GM21526 (cell line): Measurements from ENCODE around the gene MTRF1.
"Not testable (repeated sequence)": the region's sequence is repeated elsewhere in the genome, so short reads cannot be mapped to it uniquely, and the experiment has no call there.

ENCODE experiments used
- ATAC-seq: cut with Tn5 transposase; IDR thresholded peaks from one replicate; pipeline ENCODE4 v1.9.1; 2021; ENCODE audit warnings: moderate library complexity; ENCODE audit not compliant: unreplicated experiment, low FRiP score

Gene MTRF1

DNA sequence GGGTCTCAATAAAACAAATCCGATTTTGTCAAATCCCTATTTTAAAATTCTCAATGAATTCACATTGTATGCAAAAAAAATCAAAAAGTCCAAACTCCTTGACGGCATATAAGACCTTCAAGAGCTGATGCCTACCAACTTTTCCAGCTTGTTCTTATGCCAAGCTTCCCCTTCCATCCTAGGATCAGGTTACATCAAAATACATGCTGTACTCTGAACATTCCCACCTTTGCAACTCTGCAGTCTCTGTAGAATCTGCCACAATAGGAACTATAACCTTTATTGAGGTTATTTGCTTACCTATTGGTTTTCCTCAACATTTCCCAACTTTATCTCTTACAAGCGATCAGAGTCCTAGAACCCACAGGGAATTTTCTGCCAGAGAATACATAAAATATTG is 76.9 kb downstream of the MTRF1 start:
- ATAC-seq = no peak

DNA sequence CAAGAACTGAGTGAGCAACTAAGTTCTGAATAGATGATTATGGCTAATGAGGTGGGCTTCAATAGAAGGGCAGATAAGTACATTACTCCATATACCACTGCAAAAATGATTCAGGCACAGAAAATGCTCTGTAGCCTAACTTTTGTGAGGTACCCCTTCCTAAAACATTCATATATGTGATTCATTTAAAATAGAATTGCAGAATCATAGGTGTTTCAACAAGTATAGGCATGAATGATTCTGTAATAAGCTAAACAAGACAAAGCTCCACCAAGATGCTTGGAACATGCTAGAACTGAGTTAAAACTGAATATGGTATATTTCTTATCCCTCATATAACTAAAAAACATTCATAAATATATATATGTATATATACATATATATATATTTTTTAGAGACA is 81.1 kb downstream of the MTRF1 start:
- ATAC-seq = no peak

DNA sequence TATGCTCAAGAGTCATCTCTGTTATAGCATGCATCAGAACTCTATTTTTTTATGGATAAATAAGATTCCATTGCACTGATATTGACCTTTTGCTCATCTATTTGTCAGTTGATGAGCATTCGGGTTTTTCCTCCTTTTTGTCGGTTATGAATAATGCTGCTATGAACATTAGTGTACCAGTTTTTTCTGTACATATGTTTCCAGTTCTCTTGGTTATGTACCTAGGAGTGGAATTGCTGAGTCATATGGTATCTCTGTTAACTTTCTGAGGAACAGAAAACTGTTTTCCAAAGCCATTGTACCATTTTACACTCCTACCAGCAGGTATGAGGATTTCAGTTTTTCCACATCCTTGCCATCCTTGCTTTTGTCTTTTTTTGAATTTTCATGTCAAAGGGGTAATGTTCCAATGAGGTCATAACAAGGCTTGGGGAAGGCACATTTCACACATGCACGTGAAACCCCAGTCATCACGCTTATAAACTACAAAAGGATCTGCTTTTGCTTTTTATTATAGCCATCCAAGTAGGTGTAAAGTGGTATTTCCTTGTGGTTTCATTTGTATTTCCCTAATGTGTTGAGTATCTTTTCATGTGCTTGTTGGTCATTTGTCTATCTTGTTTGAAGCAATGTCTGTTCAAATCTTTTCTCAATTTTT is 83.7 kb downstream of the MTRF1 start:
- ATAC-seq = no peak

DNA sequence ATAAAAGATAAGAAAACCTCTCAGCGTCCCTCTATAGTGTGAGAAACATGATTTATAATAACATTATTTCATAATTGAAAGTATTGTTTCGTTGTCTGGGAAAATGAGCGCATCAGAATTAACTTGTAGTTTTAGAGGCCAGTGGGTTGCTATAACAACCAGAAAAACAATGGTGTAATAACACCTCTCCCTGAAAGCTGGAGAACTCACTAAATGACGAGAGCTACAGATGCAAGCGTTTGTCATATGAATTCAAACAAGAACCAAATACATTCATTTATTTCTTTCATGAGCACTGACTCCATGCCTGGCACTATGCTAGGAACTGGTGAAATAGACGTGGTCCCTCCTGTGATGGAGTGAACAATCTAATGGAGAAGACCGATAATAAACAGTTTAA is 85.3 kb downstream of the MTRF1 start:
- no peak for ATAC-seq

DNA sequence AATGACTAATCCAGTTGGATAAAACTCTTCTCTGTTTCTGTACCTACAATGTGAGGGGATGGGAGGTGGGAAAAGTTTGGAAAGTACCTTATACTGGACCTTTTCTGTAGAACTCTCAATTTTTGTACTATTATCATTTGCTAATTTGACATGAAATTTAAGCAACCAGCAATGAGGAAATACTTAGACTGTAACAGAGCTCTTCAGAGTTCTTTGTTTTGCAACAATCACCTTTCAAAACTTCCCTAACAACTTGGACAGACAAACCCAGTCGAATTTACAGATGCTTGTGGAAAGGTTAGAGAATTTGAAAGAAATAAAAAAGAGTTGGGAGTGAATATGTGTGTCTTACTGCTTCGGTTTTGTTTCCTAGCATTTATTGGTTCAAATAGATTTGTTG is 85.8 kb downstream of the MTRF1 start:
- no peak for ATAC-seq

DNA sequence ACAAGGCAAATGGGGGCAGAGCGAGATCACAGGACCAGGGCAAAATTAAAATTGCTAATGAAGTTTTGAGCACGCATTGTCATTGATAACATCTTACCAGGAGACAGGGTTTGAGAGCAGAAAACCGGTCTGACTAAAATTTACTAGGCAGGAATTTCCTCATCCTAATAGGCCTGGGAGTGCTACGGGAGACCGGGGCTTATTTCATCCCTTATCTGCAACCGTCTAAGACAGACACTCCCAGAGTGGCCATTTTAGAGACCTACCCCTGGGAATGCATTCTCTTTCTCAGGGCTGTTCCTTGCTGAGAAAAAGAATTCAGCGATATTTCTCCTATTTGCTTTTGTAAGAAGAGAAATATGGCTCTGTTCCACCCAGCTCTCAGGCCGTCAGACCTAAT is 87.8 kb downstream of the MTRF1 start:
- not testable (repeated sequence) for ATAC-seq
